Suprapubic skin (tissue), 4 donors: ENCODE results near the gene TMEM131L.

Experiments used
- CTCF ChIP-seq, 2 donors: fragments of 200-600 bp in 1 of 2; fragments of 450-650 bp in 1 of 2; sonication (generic) in 1 of 2; IDR thresholded peaks; one replicate each; pipeline ENCODE4 v1.5.1; 2016 to 2019; ENCODE audit warnings: antibody characterized with exemption in 2 of 2, mild to moderate bottlenecking in 1 of 2, moderate library complexity in 1 of 2
- EP300 ChIP-seq: sonication (generic); formaldehyde crosslinking; IDR thresholded peaks from one replicate; pipeline ENCODE4 v1.6.1; 2017; ENCODE audit warnings: antibody characterized with exemption
- POLR2A ChIP-seq, 2 donors: fragments of 450-650 bp; IDR thresholded peaks; one replicate each; pipeline ENCODE4 v1.6.1; 2017; ENCODE audit warnings: antibody characterized with exemption in 2 of 2, mild to moderate bottlenecking in 2 of 2, moderate library complexity in 2 of 2
- POLR2AphosphoS5 ChIP-seq, 3 donors: sonication (generic); formaldehyde crosslinking; IDR thresholded peaks; one replicate each; pipeline ENCODE4 v1.6.1; 2017; ENCODE audit warnings: antibody characterized with exemption in 3 of 3

DNA sequence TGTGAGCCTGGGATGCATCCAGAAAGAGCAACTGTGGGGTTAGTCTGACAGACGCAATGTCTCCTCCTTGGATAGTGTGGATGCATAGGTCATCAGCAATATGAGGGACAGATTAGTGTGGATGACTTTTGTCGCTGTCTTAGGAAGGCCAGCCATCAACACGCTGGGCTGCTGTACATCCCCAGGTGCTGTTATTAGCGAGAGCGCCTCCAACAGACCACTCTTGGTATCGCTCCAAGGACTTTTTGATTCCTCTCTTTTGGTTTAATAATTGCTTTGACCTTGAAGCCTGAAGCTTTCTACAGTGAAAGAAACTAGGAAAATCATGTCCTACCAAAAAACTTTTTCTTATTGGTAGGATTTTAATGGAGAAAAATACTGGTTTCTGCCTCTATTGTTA is 76.7 kb downstream of the TMEM131L start:
- TF ChIP-seq CTCF (IDR thresholded peaks at IDR 0.05) (no peak), POLR2A (IDR thresholded peaks at IDR 0.05) (no peak), EP300 (no peak), POLR2AphosphoS5 (IDR thresholded peaks at IDR 0.05) (no peak)
